ENCODE results near the gene LRRC26.

LRRC26 gene

GRCh38 chr9:137169896-137170358 is at the start of gene LRRC26:
TSS of gene LRRC26 (minus strand) at chr9:137170051. CDS start at chr9:137169943, 108 bp downstream.
- DNase-seq (ENCODE audit: low spot score) = no peak

- DNase-seq (ENCODE audit: low spot score) = no peak
These were observed 49.0 kb upstream of the LRRC26 start for GRCh38 chr9:137218754-137219271.

GRCh38 chr9:137218212-137218753 is 48.4 kb upstream of the LRRC26 start:
- DNase-seq (ENCODE audit: low spot score) = no peak

DNA sequence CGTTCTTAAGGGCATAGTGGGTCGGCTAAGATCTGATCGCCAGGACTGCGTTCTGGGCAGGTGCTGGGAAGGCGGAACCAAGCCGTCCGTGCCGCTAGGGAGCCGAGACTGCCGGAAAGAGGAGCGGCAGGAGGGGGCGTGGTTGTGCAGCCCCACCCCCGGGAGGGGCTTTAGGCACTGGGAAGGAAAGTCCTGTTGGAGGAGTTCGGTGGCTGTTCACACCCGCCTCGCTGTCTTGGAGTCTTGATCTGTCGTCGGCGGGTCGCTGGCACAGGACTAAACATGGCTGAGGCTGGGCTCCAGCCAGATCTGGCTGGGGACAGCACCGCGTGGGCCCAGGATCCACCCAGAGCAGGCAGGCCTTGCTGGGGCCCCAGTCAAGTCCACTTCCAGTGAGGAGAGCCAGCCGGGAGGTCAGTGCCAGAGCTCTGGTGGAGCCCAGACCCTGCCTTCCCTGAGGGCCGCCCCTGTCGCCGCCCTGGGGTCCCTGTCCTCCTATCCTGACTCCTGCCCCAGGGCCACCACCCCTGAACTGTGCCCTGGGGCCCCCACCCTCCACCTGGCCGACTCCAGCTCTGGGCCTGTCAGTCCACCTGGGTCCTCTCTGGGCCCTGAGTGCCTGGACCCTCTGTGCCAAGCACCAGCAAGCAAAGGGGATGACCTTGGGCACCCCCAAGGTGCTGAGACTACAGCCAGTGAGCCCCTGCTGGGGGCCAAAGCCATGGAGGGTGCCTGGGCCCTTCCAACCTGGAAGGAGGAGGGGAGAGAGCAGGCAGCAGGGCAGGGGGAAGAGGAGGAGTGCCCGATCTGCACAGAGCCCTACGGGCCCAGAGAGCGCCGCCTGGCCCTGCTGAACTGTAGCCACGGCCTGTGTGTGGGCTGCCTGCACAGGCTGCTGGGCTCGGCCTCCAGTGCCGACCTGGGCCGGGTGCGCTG is 47.7 kb upstream of the LRRC26 start:
- DNase-seq (ENCODE audit: low spot score) = no peak

GRCh38 chr9:137216188-137216965 is 46.5 kb upstream of the LRRC26 start:
- DNase-seq (ENCODE audit: low spot score) = no peak

- no peak for DNase-seq (ENCODE audit: low spot score)
These were observed 45.5 kb upstream of the LRRC26 start for GRCh38 chr9:137215196-137215986.

DNA sequence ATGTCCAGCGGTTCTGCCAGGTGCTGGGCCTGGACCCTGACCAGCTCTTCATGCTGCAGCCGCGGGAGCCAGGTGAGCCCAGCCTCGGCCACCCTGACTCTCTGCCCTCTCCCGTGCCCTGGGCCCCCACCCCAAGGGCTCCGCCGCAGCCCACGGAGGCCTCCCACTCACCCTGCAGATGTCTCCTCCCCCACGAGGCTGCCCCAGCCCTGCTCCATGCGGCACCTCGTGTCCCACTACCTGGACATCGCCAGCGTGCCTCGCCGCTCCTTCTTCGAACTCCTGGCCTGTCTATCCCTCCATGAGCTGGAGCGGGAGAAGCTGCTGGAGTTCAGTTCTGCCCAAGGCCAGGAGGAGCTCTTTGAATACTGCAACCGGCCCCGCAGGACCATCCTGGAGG is 44.8 kb upstream of the LRRC26 start:
- DNase-seq (ENCODE audit: low spot score) = no peak

GRCh38 chr9:137213160-137214060 is 43.6 kb upstream of the LRRC26 start:
- DNase-seq (ENCODE audit: low spot score) = no peak

- DNase-seq (ENCODE audit: low spot score) = no peak
These were observed 42.7 kb upstream of the LRRC26 start for GRCh38 chr9:137212520-137212919.

- no peak for DNase-seq (ENCODE audit: low spot score)
These were observed 41.7 kb upstream of the LRRC26 start for GRCh38 chr9:137211532-137211931.

DNA sequence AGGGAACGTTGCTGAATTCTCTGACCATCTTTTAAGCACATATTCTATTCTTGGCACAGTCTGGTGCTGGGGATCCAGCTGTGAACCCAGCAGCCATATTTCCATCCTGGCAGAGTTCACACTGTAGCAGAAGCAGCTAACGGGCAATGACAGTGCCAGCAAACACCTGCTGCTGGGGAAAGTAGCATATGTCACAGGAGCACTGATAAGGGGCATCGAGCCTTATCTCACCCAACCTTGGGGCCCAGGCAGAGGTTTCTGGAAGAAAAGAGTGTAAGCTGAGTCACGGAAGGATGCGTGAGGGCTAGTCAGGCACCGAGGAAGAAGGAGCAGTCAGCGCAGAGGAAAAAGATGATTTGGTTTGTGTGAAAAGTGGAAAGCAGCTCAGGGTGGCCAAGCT is 36.8 kb upstream of the LRRC26 start:
- DNase-seq (ENCODE audit: low spot score) = no peak

DNA sequence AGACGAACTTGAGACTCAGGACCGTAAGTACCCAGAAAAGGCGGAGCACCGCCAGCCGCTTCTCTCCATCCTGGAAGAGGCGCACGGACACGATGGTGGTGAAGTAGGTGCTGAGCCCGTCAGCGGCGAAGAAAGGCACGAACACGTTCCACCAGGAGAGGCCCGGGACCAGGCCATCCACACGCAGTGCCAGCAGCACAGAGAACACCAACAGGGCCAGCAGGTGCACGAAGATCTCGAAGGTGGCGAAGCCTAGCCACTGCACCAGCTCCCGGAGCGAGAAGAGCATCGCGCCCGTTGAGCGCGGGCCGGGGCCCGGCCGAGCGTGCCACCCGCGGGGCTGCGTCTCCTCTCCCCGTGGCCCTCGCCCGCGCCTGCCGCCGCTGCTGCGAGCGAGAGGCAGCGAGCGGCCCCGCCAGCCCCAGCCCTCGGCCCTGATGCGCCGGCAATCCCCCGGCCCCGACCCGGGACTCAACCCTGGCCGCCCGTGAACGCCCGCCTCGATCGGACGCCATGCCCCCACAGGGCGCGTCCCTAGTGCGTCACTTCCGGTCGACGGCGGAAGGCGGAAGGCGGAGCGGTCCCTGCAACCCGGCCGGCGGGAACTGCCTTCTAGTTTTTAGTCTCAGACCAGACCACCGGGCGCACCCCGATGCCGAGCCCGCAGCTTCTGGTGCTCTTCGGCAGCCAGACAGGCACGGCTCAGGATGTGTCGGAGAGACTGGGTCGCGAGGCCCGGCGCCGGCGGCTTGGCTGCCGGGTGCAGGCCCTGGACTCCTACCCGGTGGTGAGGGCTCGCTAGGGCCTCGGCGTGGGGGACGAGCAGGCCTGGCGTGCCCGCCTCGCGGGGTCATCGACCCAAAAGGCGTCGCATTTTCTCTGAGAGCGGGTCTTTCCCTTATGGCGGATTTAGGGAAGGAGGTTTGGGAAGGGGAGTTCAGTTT is 35.5 kb upstream of the LRRC26 start, which contains the start of the genes NDOR1 and TMEM203:
NDOR1 (plus strand) TSS at position 575 of the 944 bp plus-strand sequence; CDS start at position 653, 78 bp downstream.
TMEM203 (minus strand) TSS at position 523 of the 944 bp plus-strand sequence; CDS start at position 289, 234 bp downstream.
- peak; percentile 96 for DNase-seq (ENCODE audit: low spot score)

GRCh38 chr9:137204731-137205125 is 34.9 kb upstream of the LRRC26 start:
- DNase-seq (ENCODE audit: low spot score) = no peak

DNA sequence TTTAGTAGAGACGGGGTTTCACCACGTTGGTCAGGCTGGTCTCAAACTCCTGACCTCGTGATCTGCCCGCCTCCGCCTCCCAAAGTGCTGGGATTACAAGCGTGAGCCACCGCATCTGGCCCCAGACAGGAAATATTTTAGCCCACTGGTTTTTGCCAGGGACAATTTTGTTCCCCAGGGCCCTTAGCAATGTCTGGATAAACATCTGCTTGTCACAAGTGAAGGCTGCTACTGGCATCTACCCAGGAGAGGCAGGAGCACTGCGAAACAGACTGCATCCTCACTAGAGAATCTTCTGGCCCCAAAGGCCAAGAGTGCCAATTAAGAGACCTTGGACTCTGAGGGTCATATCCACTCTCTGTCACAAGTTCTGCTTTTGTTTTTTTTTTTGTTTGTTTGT is 33.1 kb upstream of the LRRC26 start:
- DNase-seq (ENCODE audit: low spot score) = no peak

- DNase-seq (ENCODE audit: low spot score) = no peak
These were observed 31.5 kb upstream of the LRRC26 start for GRCh38 chr9:137201205-137201868.

DNA sequence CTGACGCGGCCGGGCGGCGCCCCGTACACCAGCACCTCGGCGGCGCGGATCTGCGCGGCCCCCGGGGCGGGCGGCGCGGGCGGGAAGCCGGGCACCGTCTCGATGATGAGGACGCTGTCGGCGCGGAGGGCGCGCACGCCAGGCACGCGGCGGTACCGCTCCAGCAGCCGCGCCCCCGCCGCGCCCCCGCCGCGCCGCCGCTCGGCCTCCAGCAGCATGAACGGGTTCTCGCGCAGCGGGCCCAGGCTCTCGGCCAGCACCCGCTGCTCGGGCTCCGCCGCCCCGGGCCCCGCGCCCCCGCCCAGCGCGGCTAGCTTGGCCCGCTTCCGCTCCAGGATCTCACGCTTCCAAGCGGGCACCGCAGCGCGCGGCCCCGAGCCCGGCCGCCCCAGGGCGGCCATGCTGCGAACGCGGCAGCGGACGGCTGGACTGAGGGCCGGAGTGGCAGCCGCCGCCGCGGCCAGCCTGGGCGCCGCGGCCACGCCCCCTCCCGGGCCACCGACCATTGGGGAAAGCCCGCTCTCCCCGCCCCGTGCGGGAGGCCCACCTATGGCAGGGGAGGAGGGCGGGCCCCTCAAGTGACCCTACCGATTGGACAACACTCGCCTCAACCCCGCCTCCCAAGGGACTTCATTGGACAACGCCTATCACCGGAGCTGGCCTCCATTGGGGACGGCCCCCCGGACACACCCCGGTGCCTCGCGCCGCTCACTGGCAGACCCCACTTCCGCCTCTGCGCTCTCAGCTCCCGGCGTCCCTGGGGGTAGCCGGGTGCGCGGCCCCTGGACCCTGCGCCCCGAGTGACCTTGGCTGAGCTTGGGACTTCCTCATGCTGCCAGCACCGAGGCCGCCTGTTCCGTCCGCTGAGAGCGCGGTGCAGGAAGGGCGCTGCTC is 30.7 kb upstream of the LRRC26 start, which contains the start of gene TPRN:
TPRN (minus strand) TSS at position 431 of the 894 bp plus-strand sequence; CDS start at position 401, 30 bp downstream.
- peak; percentile 99 for DNase-seq (ENCODE audit: low spot score)

- DNase-seq (ENCODE audit: low spot score) = no peak
These were observed 29.7 kb upstream of the LRRC26 start for GRCh38 chr9:137199411-137200121.

All from D341Med (cell line).